K562 (cell line): Measurements from ENCODE around the gene VPS18. TPM values are rescaled to one million over a fixed set of nuclear protein-coding genes. Genes with fewer than 3 reads are reported as not detected.
A peak's percentile ranks its signal among the peaks of the same experiment; 100 is the strongest.

Experiments
- BCOR ChIP-seq: fragments of 450-650 bp; IDR thresholded peaks from 2 replicates; pipeline ENCODE4 v1.6.1; 2016
- DPF2 ChIP-seq: fragments of 450-650 bp; IDR thresholded peaks from 2 replicates; pipeline ENCODE4 v1.6.1; 2016
- EGR1 ChIP-seq: fragments of 450-650 bp; conservative IDR thresholded peaks from 2 replicates; pipeline ENCODE4 v1.6.1; 2017; ENCODE audit warnings: mild to moderate bottlenecking
- GABPB2 ChIP-seq: fragments of 250-450 bp; sonication (Bioruptor Pico); conservative IDR thresholded peaks from 2 replicates; pipeline ENCODE4 v1.5.1; 2021; ENCODE audit warnings: mild to moderate bottlenecking
- GATAD2A ChIP-seq: fragments of 450-650 bp; IDR thresholded peaks from 2 replicates; pipeline ENCODE4 v1.6.1; 2017
- HLTF ChIP-seq: fragments of 450-650 bp; IDR thresholded peaks from 2 replicates; pipeline ENCODE4 v1.6.1; 2016
- JUND ChIP-seq, 2 experiments: IDR thresholded peaks; 2 replicates in 1 of 2; 3 replicates in 1 of 2; pipeline ENCODE4 v1.6.1; 2011; ENCODE audit warnings: borderline replicate concordance in 2 of 2, low read depth in 2 of 2, low read length in 2 of 2, improper control_type of control experiment in 1 of 2, missing biosample characterization in 1 of 2, missing genetic modification characterization in 1 of 2, missing genetic modification reagents in 1 of 2
- KAT2B ChIP-seq: IDR thresholded peaks from one replicate; pipeline ENCODE4 v1.6.1; 2012; ENCODE audit warnings: low read depth, mild to moderate bottlenecking, control low read depth, inconsistent platforms, low read length, moderate library complexity
- KDM2B ChIP-seq: fragments of 250-450 bp; sonication (Bioruptor Pico); IDR thresholded peaks from 2 replicates; pipeline ENCODE4 v1.8.0; 2021; ENCODE audit warnings: mild to moderate bottlenecking, moderate library complexity
- KLF10 ChIP-seq: fragments of 250-450 bp; sonication (Bioruptor Pico); IDR thresholded peaks from 2 replicates; pipeline ENCODE4 v1.6.1; 2021; ENCODE audit warnings: matching md5 sums
- MBD2 ChIP-seq: sonication (generic); IDR thresholded peaks from 2 replicates; pipeline ENCODE4 v1.6.1; 2016; ENCODE audit warnings: low read depth, borderline replicate concordance
- MYNN ChIP-seq, 2 experiments: sonication (generic); formaldehyde crosslinking in 1 of 2; IDR thresholded peaks; 2 replicates each; pipeline versions ENCODE4 v1.5.0 to v1.6.1; 2016 to 2020; ENCODE audit warnings: antibody characterized with exemption in 1 of 2, missing genetic modification reagents in 1 of 2
- NEUROD1 ChIP-seq: fragments of 150-350 bp; IDR thresholded peaks from 2 replicates; pipeline ENCODE4 v1.6.1; 2014; ENCODE audit warnings: borderline replicate concordance, low read length, low read depth; ENCODE audit not compliant: partially characterized antibody
- PKNOX1 ChIP-seq: fragments of 450-650 bp; IDR thresholded peaks from 2 replicates; pipeline ENCODE4 v1.6.1; 2016
- SMC3 ChIP-seq: conservative IDR thresholded peaks from 2 replicates; pipeline ENCODE4 v1.6.1; 2011; ENCODE audit warnings: low read depth, low read length, improper control_type of control experiment; ENCODE audit not compliant: insufficient read depth
- SRF ChIP-seq, 2 experiments: fragments of 250-450, 450-650 bp in 1 of 2; sonication (Bioruptor Pico) in 1 of 2; sonication (generic) in 1 of 2; formaldehyde crosslinking; IDR thresholded peaks; 2 replicates each; pipeline versions ENCODE4 v1.5.0 to v1.5.1; 2020 to 2022; ENCODE audit warnings: mild to moderate bottlenecking in 1 of 2, missing genetic modification reagents in 1 of 2
- U2AF1 ChIP-seq: fragments of 200-400 bp; formaldehyde crosslinking; optimal IDR thresholded peaks from 2 replicates; pipeline ENCODE3; 2017; ENCODE audit warnings: mild to moderate bottlenecking, low read depth, low read length, moderate library complexity
- ZNF3 ChIP-seq: fragments of 250-450 bp; sonication (Bioruptor Pico); IDR thresholded peaks from 2 replicates; pipeline ENCODE4 v1.5.0; 2021; ENCODE audit warnings: mild to moderate bottlenecking, moderate library complexity
- ZNF431 ChIP-seq: sonication (generic); formaldehyde crosslinking; IDR thresholded peaks from 2 replicates; pipeline ENCODE4 v1.8.0; 2022; ENCODE audit warnings: mild to moderate bottlenecking, missing genetic modification reagents
- ZNF740 ChIP-seq, 3 experiments: fragments of 200-800 bp in 1 of 3; sonication (Bioruptor generic) in 1 of 3; sonication (generic) in 1 of 3; formaldehyde crosslinking in 1 of 3; IDR thresholded peaks; 2 replicates each; pipeline versions ENCODE4 v1.6.1 to v1.8.0; 2016 to 2022; ENCODE audit warnings: mild to moderate bottlenecking in 2 of 3, missing compliant biosample characterization in 2 of 3, missing genetic modification characterization in 2 of 3, missing genetic modification reagents in 1 of 3
- polyA plus RNA-seq, 8 experiments: library from polyadenylated mRNA; depleted of rRNA in 4 of 8; stranded (reverse) in 5 of 8; unstranded in 3 of 8; fragments of >200 nt; fragmentation: Nextera tagmentation in 2 of 8; fragmentation: Illumina TruSeq in 1 of 8; extraction: Ambion mirVana in 2 of 8; extraction: Trizol in 1 of 8; gene quantifications; 2 replicates each; pipeline versions ENCODE4 v1.2.1 to v1.2.3, GENCODE V29; 2011 to 2014; ENCODE audit warnings: inconsistent platforms in 1 of 8, missing spikeins in 1 of 8
- total RNA-seq, 7 experiments: library from RNA; depleted of rRNA in 6 of 7; stranded (reverse); fragments of >200 nt in 6 of 7; fragmentation: Illumina TruSeq in 2 of 7; extraction: Trizol in 2 of 7; gene quantifications; 2 replicates each; pipeline versions ENCODE4 v1.2.1 to v1.2.3, GENCODE V29; 2011 to 2021; ENCODE audit warnings: low replicate concordance in 1 of 7
- TF ChIP-seq, protein P1 (sequence below), 2 experiments: IDR thresholded peaks; 2 replicates each; pipeline ENCODE4 v1.6.1; 2011; ENCODE audit warnings: borderline replicate concordance in 1 of 2, control low read depth in 1 of 2, low read depth in 1 of 2, low read length in 1 of 2, mild to moderate bottlenecking in 1 of 2, mixed read lengths in 1 of 2, moderate library complexity in 1 of 2; ENCODE audit not compliant: insufficient read depth in 1 of 2, insufficient read length in 1 of 2, poor library complexity in 1 of 2, severe bottlenecking in 1 of 2; ENCODE audit errors: extremely low read depth in 1 of 2

VPS18 gene
- total and polyA plus RNA-seq, 9 of the 15 experiments (the other 6 are each of a cell fraction or from before 2014, with no cell fraction given), result 0.73 to 19.9 (median 8.5) TPM

DNA sequence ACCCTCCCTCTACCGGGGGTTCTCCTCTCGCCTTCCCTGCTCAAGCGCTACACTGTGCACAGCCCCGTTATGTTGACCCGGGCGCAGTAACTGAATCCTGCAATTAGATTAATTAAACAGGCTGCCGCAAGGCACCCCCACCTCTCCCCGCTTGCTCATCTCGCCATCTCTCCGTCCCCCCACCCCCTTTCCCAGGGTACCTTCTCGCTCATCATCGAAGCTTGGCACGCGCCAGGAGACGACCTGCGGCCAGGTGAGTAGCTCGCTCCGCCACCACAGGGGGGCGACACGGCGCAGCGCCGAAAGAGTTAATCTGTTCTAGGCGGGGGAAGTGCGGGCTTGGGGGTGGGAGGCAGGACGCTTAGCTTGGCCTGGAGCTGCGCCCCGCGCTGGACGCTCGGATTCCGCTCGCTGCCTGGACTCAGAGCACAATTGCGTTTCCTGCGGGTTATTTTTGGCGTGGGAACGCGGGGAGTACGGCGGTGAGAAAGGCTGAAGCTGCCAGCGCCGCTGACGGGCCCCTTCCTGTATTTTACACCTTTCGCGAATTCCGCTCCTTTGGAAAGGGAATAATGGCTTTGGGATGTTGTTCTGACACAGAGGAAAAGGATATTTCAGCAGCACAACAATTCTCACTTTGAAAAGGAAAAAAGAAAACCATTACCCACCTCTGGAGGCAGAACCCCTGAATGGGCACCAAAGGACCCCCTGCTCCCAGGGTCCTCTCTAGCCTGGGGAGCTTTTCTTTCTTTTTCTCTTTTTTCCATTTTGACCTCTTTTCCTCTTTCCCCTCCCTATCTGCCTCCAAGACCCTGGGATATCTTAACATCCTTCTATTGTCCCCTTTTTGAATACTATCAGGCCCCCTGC lies 36.4 kb downstream of the VPS18 start (continued):
- TF ChIP-seq ZNF740 (CRISPR knock-in tag; IDR thresholded peaks at IDR 0.05), result peak; percentile 66; the same call in 1 of the 2 replicates
- TF ChIP-seq ZNF740 (tag; IDR thresholded peaks at IDR 0.05), result no peak
- TF ChIP-seq KDM2B (CRISPR knock-in tag), result no peak
- peak; percentile 36 for TF ChIP-seq KAT2B
- TF ChIP-seq JUND (IDR thresholded peaks at IDR 0.05; ENCODE audit: borderline replicate concordance, low read depth, low read length), result 0 out of 2 replicates have a peak, but pooled peaks have one; percentile 7
- no peak for TF ChIP-seq JUND (tag; IDR thresholded peaks at IDR 0.05; ENCODE audit: borderline replicate concordance, low read depth, low read length)
- no peak for TF ChIP-seq GABPB2 (CRISPR knock-in tag)
- TF ChIP-seq ZNF431, result 0 out of 2 replicates have a peak, but pooled peaks have one; percentile 12
- 0 out of 2 replicates have a peak, but pooled peaks have one; percentile 48 for TF ChIP-seq DPF2
- TF ChIP-seq PKNOX1, result no peak
- no peak for TF ChIP-seq KLF10 (CRISPR knock-in tag)
- TF ChIP-seq, protein P1, sequence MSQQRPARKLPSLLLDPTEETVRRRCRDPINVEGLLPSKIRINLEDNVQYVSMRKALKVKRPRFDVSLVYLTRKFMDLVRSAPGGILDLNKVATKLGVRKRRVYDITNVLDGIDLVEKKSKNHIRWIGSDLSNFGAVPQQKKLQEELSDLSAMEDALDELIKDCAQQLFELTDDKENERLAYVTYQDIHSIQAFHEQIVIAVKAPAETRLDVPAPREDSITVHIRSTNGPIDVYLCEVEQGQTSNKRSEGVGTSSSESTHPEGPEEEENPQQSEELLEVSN (IDR thresholded peaks at IDR 0.05; ENCODE audit: borderline replicate concordance in 1 of 2, extremely low read depth in 1 of 2, insufficient read depth in 1 of 2, insufficient read length in 1 of 2, low read depth in 1 of 2, low read length in 1 of 2, poor library complexity in 1 of 2, severe bottlenecking in 1 of 2), result peak; percentile 15 to 89
- TF ChIP-seq SRF (CRISPR knock-in tag; IDR thresholded peaks at IDR 0.05), result 0 out of 4 replicates have a peak, but pooled peaks of 1 of the 2 experiments have one; percentile 32
- TF ChIP-seq SMC3, result peak; percentile 27; the same call in 1 of the 2 replicates
- TF ChIP-seq MYNN (IDR thresholded peaks at IDR 0.05), result peak; percentile 52; the same call in 1 of the 2 replicates
- no peak for TF ChIP-seq MYNN (CRISPR knock-in tag; IDR thresholded peaks at IDR 0.05)
- no peak for TF ChIP-seq ZNF3 (CRISPR knock-in tag)
- TF ChIP-seq EGR1, result peak; percentile 70
- TF ChIP-seq NEUROD1, result peak; percentile 23
- 0 out of 2 replicates have a peak, but pooled peaks have one; percentile 45 for TF ChIP-seq HLTF
- TF ChIP-seq U2AF1, result no peak
- peak; percentile 87 for TF ChIP-seq BCOR
- peak; percentile 45; the same call in 1 of the 2 replicates for TF ChIP-seq MBD2
- TF ChIP-seq GATAD2A, result peak; percentile 97
